GM12873 (cell line): ENCODE data around the gene ABCG4.

Source experiments
- CTCF ChIP-seq: IDR thresholded peaks from 2 replicates; pipeline ENCODE4 v1.5.1; 2012; ENCODE audit warnings: low read depth, mild to moderate bottlenecking, moderate library complexity, low read length, control low read depth; ENCODE audit not compliant: insufficient read depth; ENCODE audit errors: missing control alignments

ABCG4 gene

GRCh38 chr11:119149018-119149785, at the start of gene ABCG4:
ABCG4 (plus strand) TSS chr11:119149052; CDS start chr11:119149966, 914 bp downstream.
- TF ChIP-seq CTCF = no peak

GRCh38 chr11:119099711-119100110, 49.1 kb upstream of the ABCG4 start:
- no peak for TF ChIP-seq CTCF

GRCh38 chr11:119100246-119100970, 48.4 kb upstream of the ABCG4 start:
- TF ChIP-seq CTCF = peak; percentile 38

GRCh38 chr11:119100994-119101758, 47.7 kb upstream of the ABCG4 start:
- TF ChIP-seq CTCF = peak; percentile 16

- no peak for TF ChIP-seq CTCF
Measured at GRCh38 chr11:119101759-119102423, 47.0 kb upstream of the ABCG4 start, which contains the start of gene DPAGT1. DPAGT1 (minus strand) TSS chr11:119101853; CDS start chr11:119101655, 198 bp downstream.

GRCh38 chr11:119103793-119104192, 45.1 kb upstream of the ABCG4 start:
- TF ChIP-seq CTCF = no peak
